OCI-LY7 (cell line): ENCODE measurements around the gene PRELID2. TPM values are rescaled to one million over a fixed set of nuclear protein-coding genes. Genes with fewer than 3 reads are reported as not detected.

Experiments
- BruUV-seq: library from RNA; stranded (reverse); fragments of 400-500 nt; replicated peaks from 2 replicates; lab custom pipeline; 2021; lab: Mats Ljungman, UMichigan
- CTCF ChIA-PET: fragments of 300-600 bp; sonication (Branson Sonifier 250); formaldehyde crosslinking; loops from one replicate; lab custom pipeline; 2022; ENCODE audit warnings: antibody characterized with exemption; ENCODE audit not compliant: unreplicated experiment; lab: Charles Lee
- POLR2A ChIA-PET: fragments of 300-600 bp; sonication (Branson Sonifier 250); formaldehyde crosslinking; loops from one replicate; lab custom pipeline; 2022; ENCODE audit warnings: antibody characterized with exemption; lab: Charles Lee
- DNase-seq: peaks from one replicate; pipeline ENCODE4 v3.0.0-alpha.2; 2015; ENCODE audit warnings: low spot score
- H2AFZ ChIP-seq: fragments of 200-600 bp; sonication (generic), shearing (Covaris generic); 2 replicates; pipeline ENCODE4 v1.6.1; 2014; ENCODE audit warnings: mild to moderate bottlenecking, antibody characterized with exemption, low read length, moderate library complexity
- H3K27ac ChIP-seq: fragments of 200-600 bp; sonication (generic); 2 replicates; pipeline ENCODE4 v1.5.1; 2014; ENCODE audit warnings: mixed run types, low read depth, mild to moderate bottlenecking, moderate library complexity, low read length, inconsistent platforms; ENCODE audit not compliant: poor library complexity, severe bottlenecking
- H3K36me3 ChIP-seq: fragments of 200-600 bp; sonication (generic); 2 replicates; pipeline ENCODE4 v1.6.1; 2014; ENCODE audit warnings: mild to moderate bottlenecking, antibody characterized with exemption, low read length, moderate library complexity, mixed read lengths; ENCODE audit not compliant: insufficient read depth
- H3K4me1 ChIP-seq: fragments of 200-600 bp; sonication (generic); 2 replicates; pipeline ENCODE4 v1.5.1; 2014; ENCODE audit warnings: mild to moderate bottlenecking, low read length; ENCODE audit not compliant: insufficient read depth, poor library complexity, severe bottlenecking
- H3K4me2 ChIP-seq: fragments of 200-600 bp; sonication (generic); 2 replicates; pipeline ENCODE4 v1.6.1; 2014; ENCODE audit warnings: mild to moderate bottlenecking, low read length
- H3K4me3 ChIP-seq: fragments of 200-600 bp; sonication (generic); 2 replicates; pipeline ENCODE4 v1.5.1; 2014; ENCODE audit warnings: mild to moderate bottlenecking, low read depth, low read length; ENCODE audit not compliant: poor library complexity, severe bottlenecking
- H3K79me2 ChIP-seq: fragments of 200-600 bp; sonication (generic); 2 replicates; pipeline ENCODE4 v1.6.1; 2016; ENCODE audit warnings: low read depth, mild to moderate bottlenecking, low read length, moderate library complexity, mixed read lengths; ENCODE audit not compliant: insufficient read depth
- H3K9me2 ChIP-seq: fragments of 200-600 bp; sonication (generic); 2 replicates; pipeline ENCODE4 v1.6.1; 2016; ENCODE audit warnings: mild to moderate bottlenecking, low read length, mixed read lengths; ENCODE audit not compliant: insufficient read depth
- H3K9me3 ChIP-seq: fragments of 200-600 bp; sonication (generic); 2 replicates; pipeline ENCODE4 v1.6.1; 2014; ENCODE audit warnings: mild to moderate bottlenecking, mixed run types, low read length, mixed read lengths
- H4K20me1 ChIP-seq: fragments of 200-600 bp; sonication (generic); 2 replicates; pipeline ENCODE4 v1.6.1; 2014; ENCODE audit warnings: mild to moderate bottlenecking, antibody characterized with exemption, low read length, moderate library complexity, mixed read lengths; ENCODE audit not compliant: insufficient read depth
- EZH2phosphoT487 ChIP-seq: fragments of 200-600 bp; sonication (generic); IDR thresholded peaks from 2 replicates; pipeline ENCODE4 v1.6.1; 2018; ENCODE audit warnings: low read depth, borderline replicate concordance, mild to moderate bottlenecking, mixed run types, antibody characterized with exemption, low read length, moderate library complexity, mixed read lengths
- intact Hi-C: fragments of 100-400 bp; cut with micrococcal nuclease; formaldehyde crosslinking; loops from one replicate; pipeline ENCODE4 v1.10.0; 2022; ENCODE audit not compliant: unreplicated experiment
- total RNA-seq, 2 experiments: library from RNA; depleted of rRNA in 1 of 2; stranded (reverse); fragments of >200 nt in 1 of 2; shearing (Covaris generic) in 1 of 2; gene quantifications; 2 replicates each; pipeline ENCODE4 v1.2.3, GENCODE V29; 2014 to 2022
- TF ChIP-seq, protein P1 (sequence below): fragments of 200-600 bp; sonication (generic); conservative IDR thresholded peaks from 2 replicates; pipeline ENCODE4 v1.5.1; 2014; ENCODE audit warnings: mild to moderate bottlenecking, antibody characterized with exemption, low read length, moderate library complexity, mixed read lengths

PRELID2 gene
- total RNA-seq, 2 experiments from 2014 or later = 1.4 to 9.5 TPM

- BruUV-seq = no TSS peak
- Histone ChIP-seq H3K79me2 (no peaks in the 10 kb centered on the region), H3K4me3 (no peak overlapping the region), H3K9me2 (no peaks in the 10 kb centered on the region), H2AFZ (no peak overlapping the region), H3K36me3 (no peaks in the 10 kb centered on the region), H3K4me1 (no peaks in the 10 kb centered on the region), H3K4me2 (no peak overlapping the region), H3K27ac (no peak overlapping the region), H3K9me3 (no peaks in the 10 kb centered on the region), H4K20me1 (no peaks in the 10 kb centered on the region)
- peak; percentile 61 for DNase-seq
- intact Hi-C loops = loop anchor here (2.0 to 5.0 kb wide), 5 partner anchors 128 to 1623 kb away; no protein-coding TSS in a partner anchor
- ChIA-PET POLR2A (interaction anchor here (0.6 kb wide), 2 partner anchors 20 to 305 kb away, joined by 3 read pairs; no protein-coding TSS in a partner anchor), CTCF (no interaction called here)
- no peak for TF ChIP-seq EZH2phosphoT487
- TF ChIP-seq, protein P1, sequence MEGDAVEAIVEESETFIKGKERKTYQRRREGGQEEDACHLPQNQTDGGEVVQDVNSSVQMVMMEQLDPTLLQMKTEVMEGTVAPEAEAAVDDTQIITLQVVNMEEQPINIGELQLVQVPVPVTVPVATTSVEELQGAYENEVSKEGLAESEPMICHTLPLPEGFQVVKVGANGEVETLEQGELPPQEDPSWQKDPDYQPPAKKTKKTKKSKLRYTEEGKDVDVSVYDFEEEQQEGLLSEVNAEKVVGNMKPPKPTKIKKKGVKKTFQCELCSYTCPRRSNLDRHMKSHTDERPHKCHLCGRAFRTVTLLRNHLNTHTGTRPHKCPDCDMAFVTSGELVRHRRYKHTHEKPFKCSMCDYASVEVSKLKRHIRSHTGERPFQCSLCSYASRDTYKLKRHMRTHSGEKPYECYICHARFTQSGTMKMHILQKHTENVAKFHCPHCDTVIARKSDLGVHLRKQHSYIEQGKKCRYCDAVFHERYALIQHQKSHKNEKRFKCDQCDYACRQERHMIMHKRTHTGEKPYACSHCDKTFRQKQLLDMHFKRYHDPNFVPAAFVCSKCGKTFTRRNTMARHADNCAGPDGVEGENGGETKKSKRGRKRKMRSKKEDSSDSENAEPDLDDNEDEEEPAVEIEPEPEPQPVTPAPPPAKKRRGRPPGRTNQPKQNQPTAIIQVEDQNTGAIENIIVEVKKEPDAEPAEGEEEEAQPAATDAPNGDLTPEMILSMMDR = peak; percentile 95
These were observed 9.4 kb downstream of the PRELID2 start for GRCh38 chr5:145825751-145826180.

- Histone ChIP-seq H3K9me2 (no peaks in the 10 kb centered on the region), H3K4me1 (no peaks in the 10 kb centered on the region), H2AFZ (no peak overlapping the region), H3K4me2 (no peak overlapping the region), H3K9me3 (no peaks in the 10 kb centered on the region), H3K27ac (no peak overlapping the region), H3K79me2 (no peaks in the 10 kb centered on the region), H3K36me3 (no peaks in the 10 kb centered on the region), H4K20me1 (no peaks in the 10 kb centered on the region), H3K4me3 (no peak overlapping the region)
- DNase-seq = no peak
- no TSS peak for BruUV-seq
- intact Hi-C loops = loop anchor here (2.0 kb wide), 1 partner anchor 143 kb away; no protein-coding TSS in a partner anchor
- CTCF ChIA-PET = interaction anchor here (0.6 kb wide), 1 partner anchor 181 kb away, joined by 3 read pairs; no protein-coding TSS in a partner anchor
- TF ChIP-seq, protein P1 = no peak
- TF ChIP-seq EZH2phosphoT487 = no peak
- POLR2A ChIA-PET = interaction anchor here (1.0 kb wide), 1 partner anchor 11 kb away, joined by 3 read pairs; the partner anchor contains the start of gene PRELID2
These were observed 11.1 kb downstream of the PRELID2 start for GRCh38 chr5:145824040-145824439.

GRCh38 chr5:145818604-145819003, 16.5 kb downstream of the PRELID2 start:
- Histone ChIP-seq H3K4me1 (no peaks in the 10 kb centered on the region), H3K36me3 (no peaks in the 10 kb centered on the region), H2AFZ (no peak overlapping the region), H3K4me2 (no peak overlapping the region), H3K9me2 (no peaks in the 10 kb centered on the region), H3K27ac (no peak overlapping the region), H3K9me3 (no peaks in the 10 kb centered on the region), H3K79me2 (no peaks in the 10 kb centered on the region), H3K4me3 (no peak overlapping the region), H4K20me1 (no peaks in the 10 kb centered on the region)
- no peak for DNase-seq
- ChIA-PET POLR2A (no interaction called here), CTCF (interaction anchor here (1.0 kb wide), 1 partner anchor 14 kb away, joined by 3 read pairs; no protein-coding TSS in a partner anchor)
- TF ChIP-seq EZH2phosphoT487 = no peak
- TF ChIP-seq, protein P1 = no peak
- BruUV-seq = no TSS peak
- intact Hi-C loops = no loop called here
